Erythroblast (primary cell): ENCODE data around the gene C11orf91.

Experiments
- GATA1 ChIP-seq: IDR thresholded peaks from 2 replicates; pipeline ENCODE4 v1.6.1; 2011; ENCODE audit warnings: low read depth, mild to moderate bottlenecking, control low read depth, low read length, moderate library complexity
- POLR2A ChIP-seq: IDR thresholded peaks from 2 replicates; pipeline ENCODE4 v1.6.1; 2011; ENCODE audit warnings: mild to moderate bottlenecking, low read length

DNA sequence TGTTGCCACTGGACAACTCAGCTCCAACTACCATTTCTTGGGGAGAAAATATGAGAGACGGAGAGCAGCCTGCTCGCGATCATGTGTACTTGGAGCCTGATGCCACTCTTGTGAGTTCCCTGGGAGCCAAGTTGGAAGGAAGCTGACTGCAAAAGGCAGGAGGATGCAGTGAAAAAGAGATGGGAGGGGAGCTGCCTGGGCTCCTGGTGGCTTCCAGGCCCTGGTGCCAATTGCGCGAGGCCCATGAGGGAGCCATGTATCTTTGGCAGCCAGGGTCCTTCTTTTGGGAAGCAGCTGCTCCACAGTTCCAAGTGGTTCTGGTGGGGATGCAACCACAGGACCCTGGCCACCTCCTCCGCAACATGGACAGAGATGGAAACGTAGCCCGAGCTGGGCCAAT, 11.1 kb downstream of the C11orf91 start:
- no peak for TF ChIP-seq POLR2A
- TF ChIP-seq GATA1: no peak
